Tibial nerve (tissue), 4 donors: ENCODE results near the gene COL27A1. TPM values are rescaled to one million over a fixed set of nuclear protein-coding genes. Genes with fewer than 3 reads are reported as not detected.

ENCODE experiments used
- DNase-seq, 2 donors: peaks; one replicate each; pipeline ENCODE4 v3.0.0-alpha.2; 2019; ENCODE audit warnings: low spot score in 2 of 2
- H3K27ac ChIP-seq, 4 donors: fragments of 200-600 bp; sonication (generic) in 3 of 4; one replicate each; pipeline ENCODE4 v1.5.1; 2017 to 2019; ENCODE audit warnings: mild to moderate bottlenecking in 1 of 4
- H3K27me3 ChIP-seq, 2 donors: fragments of 200-600 bp; sonication (generic) in 1 of 2; one replicate each; pipeline versions ENCODE4 v1.5.1 to v1.6.0; 2017 to 2019
- H3K36me3 ChIP-seq, 3 donors: fragments of 200-600 bp; sonication (generic); one replicate each; pipeline ENCODE4 v1.5.1; 2018 to 2019
- H3K4me1 ChIP-seq, 4 donors: fragments of 200-600 bp; sonication (generic) in 3 of 4; one replicate each; pipeline ENCODE4 v1.5.1; 2017 to 2019
- H3K4me3 ChIP-seq, 4 donors: fragments of 200-600 bp; sonication (generic) in 3 of 4; one replicate each; pipeline ENCODE4 v1.5.1; 2017 to 2019; ENCODE audit warnings: mild to moderate bottlenecking in 1 of 4, moderate library complexity in 1 of 4
- H3K9me3 ChIP-seq, 4 donors: fragments of 200-600 bp; sonication (generic) in 3 of 4; one replicate each; pipeline ENCODE4 v1.5.1; 2017 to 2019
- EP300 ChIP-seq, 2 donors: sonication (generic); formaldehyde crosslinking; IDR thresholded peaks; one replicate each; pipeline ENCODE4 v1.6.1; 2017; ENCODE audit warnings: antibody characterized with exemption in 2 of 2, mild to moderate bottlenecking in 1 of 2
- POLR2A ChIP-seq, 2 donors: fragments of 450-650 bp; IDR thresholded peaks; one replicate each; pipeline ENCODE4 v1.6.1; 2017; ENCODE audit warnings: antibody characterized with exemption in 2 of 2, mild to moderate bottlenecking in 2 of 2, moderate library complexity in 2 of 2
- WGBS, 2 donors: methylation state at CpG; one replicate each; pipeline ENCODE4 v1.1.5; 2018; 5-methylcytosine and 5-hydroxymethylcytosine counted together
- total RNA-seq, 4 donors: library from RNA; depleted of rRNA; stranded (reverse); fragments of >200 nt; gene quantifications; one replicate each; pipeline ENCODE4 v1.1.0, GENCODE V29; 2016
- TF ChIP-seq, protein P1 (sequence below), 5 experiments: fragments of 200-600 bp in 3 of 5; fragments of 450-650 bp in 2 of 5; sonication (generic) in 3 of 5; IDR thresholded peaks; one replicate each; pipeline ENCODE4 v1.5.1; 2016 to 2019; ENCODE audit warnings: antibody characterized with exemption in 5 of 5, mild to moderate bottlenecking in 3 of 5, moderate library complexity in 2 of 5

Gene COL27A1
- total RNA-seq, 4 donors from 2014 or later = 14.9 to 55.8 (median 27.7) TPM

DNA sequence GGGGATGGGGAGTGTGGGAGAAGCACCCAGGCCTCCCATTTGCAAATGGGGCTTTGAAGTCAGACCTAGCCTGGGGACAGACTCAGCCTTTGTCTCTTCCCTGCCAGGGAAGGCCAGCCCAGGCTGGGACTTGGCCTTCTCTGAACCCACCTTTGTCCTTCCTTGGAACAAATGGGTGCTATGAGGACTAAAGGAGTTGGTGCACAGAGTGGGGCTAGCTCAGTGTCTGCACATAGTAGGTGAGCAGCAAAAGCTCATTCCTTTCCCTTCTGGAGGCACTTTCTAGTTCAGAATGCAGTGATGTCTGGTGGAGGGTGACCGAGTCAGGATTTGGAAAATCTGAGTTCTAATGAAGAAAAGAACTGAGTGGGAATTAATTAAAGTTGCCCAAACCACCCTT is 37.2 kb downstream of the COL27A1 start:
- H3K27ac ChIP-seq = no peak overlapping the region
- H3K36me3 ChIP-seq = peaks cover 0 to 36% (median 0%) of the 10 kb centered on the region in 3 donors
- H3K4me1 ChIP-seq = no peaks in the 10 kb centered on the region
- TF ChIP-seq EP300 (IDR thresholded peaks at IDR 0.05) (no peak), POLR2A (IDR thresholded peaks at IDR 0.05) (no peak)
- TF ChIP-seq, protein P1, sequence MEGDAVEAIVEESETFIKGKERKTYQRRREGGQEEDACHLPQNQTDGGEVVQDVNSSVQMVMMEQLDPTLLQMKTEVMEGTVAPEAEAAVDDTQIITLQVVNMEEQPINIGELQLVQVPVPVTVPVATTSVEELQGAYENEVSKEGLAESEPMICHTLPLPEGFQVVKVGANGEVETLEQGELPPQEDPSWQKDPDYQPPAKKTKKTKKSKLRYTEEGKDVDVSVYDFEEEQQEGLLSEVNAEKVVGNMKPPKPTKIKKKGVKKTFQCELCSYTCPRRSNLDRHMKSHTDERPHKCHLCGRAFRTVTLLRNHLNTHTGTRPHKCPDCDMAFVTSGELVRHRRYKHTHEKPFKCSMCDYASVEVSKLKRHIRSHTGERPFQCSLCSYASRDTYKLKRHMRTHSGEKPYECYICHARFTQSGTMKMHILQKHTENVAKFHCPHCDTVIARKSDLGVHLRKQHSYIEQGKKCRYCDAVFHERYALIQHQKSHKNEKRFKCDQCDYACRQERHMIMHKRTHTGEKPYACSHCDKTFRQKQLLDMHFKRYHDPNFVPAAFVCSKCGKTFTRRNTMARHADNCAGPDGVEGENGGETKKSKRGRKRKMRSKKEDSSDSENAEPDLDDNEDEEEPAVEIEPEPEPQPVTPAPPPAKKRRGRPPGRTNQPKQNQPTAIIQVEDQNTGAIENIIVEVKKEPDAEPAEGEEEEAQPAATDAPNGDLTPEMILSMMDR (IDR thresholded peaks at IDR 0.05) = no peak
- no peak overlapping the region for H3K4me3 ChIP-seq
- WGBS, 2 donors = 90 to 100% methylated on average over 1 of the region's 1 CpG
- peaks cover 0 to 7% (median 2%) of the 10 kb centered on the region in 4 donors for H3K9me3 ChIP-seq
- H3K27me3 ChIP-seq = no peaks in the 10 kb centered on the region
- no peak for DNase-seq

DNA sequence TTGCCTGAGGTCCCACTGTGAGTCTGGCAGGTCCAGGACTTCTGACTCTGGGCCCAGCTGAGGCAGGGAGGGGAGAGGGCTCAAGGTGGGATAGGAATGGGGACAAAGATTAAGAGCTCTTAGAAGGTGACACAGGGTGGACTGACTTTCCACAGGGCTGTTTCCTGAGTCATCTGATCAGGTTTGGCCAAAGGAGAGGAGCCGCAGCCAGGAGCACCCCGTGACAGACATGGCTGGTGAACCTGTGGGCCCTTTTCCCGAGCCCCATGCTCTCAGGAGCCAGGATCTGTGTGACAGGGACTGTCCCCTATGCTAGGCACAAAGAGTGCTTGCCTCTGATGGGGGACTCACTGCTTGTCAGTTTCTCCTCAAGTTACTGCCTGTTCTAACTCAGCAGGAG is 37.8 kb downstream of the COL27A1 start:
- TF ChIP-seq POLR2A (IDR thresholded peaks at IDR 0.05) = no peak
- TF ChIP-seq EP300 (IDR thresholded peaks at IDR 0.05) = no peak
- TF ChIP-seq, protein P1 (IDR thresholded peaks at IDR 0.05) = no peak

DNA sequence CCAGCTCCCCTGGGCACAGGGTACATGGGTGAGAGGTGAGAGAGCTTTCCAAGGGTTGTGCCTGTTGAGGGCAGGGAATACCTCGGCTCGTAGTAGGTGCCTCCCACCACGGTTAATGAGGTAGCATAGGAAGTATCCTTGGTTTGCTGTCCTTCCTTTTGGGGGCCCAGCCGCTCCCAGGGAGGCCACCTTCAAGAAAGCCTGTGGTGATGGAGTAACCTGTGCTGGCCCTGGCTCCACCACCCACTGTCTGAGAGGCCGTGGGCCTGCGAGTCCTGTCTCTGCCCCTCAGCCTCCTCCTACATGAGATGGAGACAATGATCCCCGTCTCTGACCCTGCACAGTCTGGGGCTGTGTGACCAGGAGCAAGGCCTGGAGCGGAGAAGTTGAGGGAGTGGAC is 40.8 kb downstream of the COL27A1 start:
- no peak for DNase-seq
- Histone ChIP-seq H3K27ac (no peak overlapping the region), H3K27me3 (no peaks in the 10 kb centered on the region), H3K4me3 (no peak overlapping the region), H3K36me3 (peaks cover 0 to 52% (median 0%) of the 10 kb centered on the region in 3 donors), H3K4me1 (no peaks in the 10 kb centered on the region), H3K9me3 (no peaks in the 10 kb centered on the region)
- TF ChIP-seq, protein P1 (IDR thresholded peaks at IDR 0.05) = no peak
- TF ChIP-seq POLR2A (IDR thresholded peaks at IDR 0.05) (no peak), EP300 (IDR thresholded peaks at IDR 0.05) (no peak)
- 90 to 94% methylated on average over 5 to 7 of the region's 8 CpGs for WGBS, 2 donors

More for the DNA sequence above, 37.8 kb downstream of the COL27A1 start:
- H3K27me3 ChIP-seq = no peaks in the 10 kb centered on the region
- peaks cover 0 to 41% (median 0%) of the 10 kb centered on the region in 3 donors for H3K36me3 ChIP-seq
- WGBS, 2 donors = 100% methylated on average over 2 to 3 of the region's 3 CpGs
- peaks cover 0 to 7% (median 2%) of the 10 kb centered on the region in 4 donors for H3K9me3 ChIP-seq
- H3K4me1 ChIP-seq = no peaks in the 10 kb centered on the region
- DNase-seq = no peak
- no peak overlapping the region for H3K4me3 ChIP-seq
- no peak overlapping the region for H3K27ac ChIP-seq

DNA sequence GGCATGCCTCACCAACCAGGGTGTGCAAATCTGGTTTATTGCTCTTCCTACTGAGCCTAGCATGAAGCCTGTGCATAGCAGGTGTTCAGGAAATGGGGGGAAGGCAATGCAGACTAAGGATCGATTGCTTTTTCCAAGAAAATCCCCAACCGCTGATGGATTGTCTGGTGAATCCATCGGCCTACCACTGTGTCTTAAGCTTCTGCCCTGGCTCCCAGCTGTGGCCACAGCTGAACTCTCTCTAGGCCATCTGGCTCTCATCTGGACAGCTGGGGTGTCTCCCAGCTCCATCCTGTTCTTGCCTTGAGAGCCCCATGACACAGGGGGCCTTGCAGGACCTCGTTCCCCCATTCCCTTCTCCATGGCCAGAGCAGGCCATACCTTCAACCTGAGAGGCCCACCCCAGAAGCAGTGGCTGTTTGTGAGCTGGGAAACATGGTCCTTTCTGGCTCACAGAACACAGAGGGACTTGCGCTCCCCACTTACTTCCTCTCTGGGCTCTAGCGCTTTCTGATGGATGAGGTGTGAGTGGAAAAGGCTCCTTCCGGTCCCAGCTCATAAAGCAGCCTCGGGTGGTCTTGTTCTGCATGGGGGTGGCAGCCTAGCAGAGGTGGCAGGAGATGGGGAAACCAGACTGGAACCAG is 41.8 kb downstream of the COL27A1 start:
- H3K36me3 ChIP-seq = peaks cover 0 to 59% (median 0%) of the 10 kb centered on the region in 3 donors
- no peak overlapping the region for H3K27ac ChIP-seq
- TF ChIP-seq POLR2A (IDR thresholded peaks at IDR 0.05) (no peak), EP300 (IDR thresholded peaks at IDR 0.05) (no peak)
- TF ChIP-seq, protein P1 (IDR thresholded peaks at IDR 0.05) = no peak
- WGBS, 2 donors = 81 to 85% methylated on average over 8 of the region's 8 CpGs
- no peak overlapping the region for H3K4me3 ChIP-seq
- no peak for DNase-seq
- H3K9me3 ChIP-seq = no peaks in the 10 kb centered on the region
- H3K4me1 ChIP-seq = no peaks in the 10 kb centered on the region
- H3K27me3 ChIP-seq = no peaks in the 10 kb centered on the region

DNA sequence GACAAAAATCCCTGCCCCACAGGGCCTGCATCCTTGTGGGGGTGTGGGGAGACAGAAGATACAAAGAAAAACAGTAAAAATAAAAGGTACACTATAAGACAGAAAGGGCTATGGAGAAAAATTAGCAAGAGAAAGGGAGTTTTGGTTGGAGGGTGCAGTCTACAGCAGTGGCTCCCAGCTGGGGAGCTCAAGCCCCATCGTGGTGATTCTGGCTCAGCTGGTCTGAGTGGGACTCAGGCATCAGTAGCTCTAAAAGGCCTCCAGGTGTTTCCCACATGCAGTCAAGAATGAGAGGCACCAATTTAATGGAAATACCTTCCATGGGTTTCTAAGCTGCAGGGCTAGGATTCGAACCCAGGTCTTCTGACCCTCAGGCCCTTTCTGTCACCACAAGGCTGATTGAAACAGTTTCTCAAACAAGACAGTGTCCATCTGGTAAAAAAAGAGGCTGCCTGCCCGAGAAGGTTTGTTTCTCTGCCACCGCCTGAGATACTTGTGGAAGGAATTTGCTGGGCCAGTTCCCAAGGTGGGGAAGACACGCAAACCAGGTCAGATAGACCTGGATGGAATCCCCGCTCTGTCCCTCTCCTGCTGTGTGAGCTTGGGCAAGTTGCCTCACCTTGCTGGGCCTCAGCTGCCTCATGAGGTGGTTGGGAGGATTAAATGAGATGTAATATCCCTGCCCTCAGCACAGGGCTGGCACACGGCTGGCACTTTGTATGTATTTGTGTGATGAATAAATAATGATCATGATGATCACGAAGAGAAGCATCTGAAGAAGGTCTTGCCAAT is 43.1 kb downstream of the COL27A1 start:
- Histone ChIP-seq H3K27me3 (no peaks in the 10 kb centered on the region), H3K27ac (no peak overlapping the region), H3K36me3 (peaks cover 0 to 65% (median 0%) of the 10 kb centered on the region in 3 donors), H3K9me3 (no peaks in the 10 kb centered on the region), H3K4me3 (no peak overlapping the region), H3K4me1 (peaks cover 0 to 5% (median 0%) of the 10 kb centered on the region in 4 donors)
- TF ChIP-seq EP300 (IDR thresholded peaks at IDR 0.05) (no peak), POLR2A (IDR thresholded peaks at IDR 0.05) (no peak)
- TF ChIP-seq, protein P1 (IDR thresholded peaks at IDR 0.05) = no peak
- DNase-seq = no peak
- 83 to 84% methylated on average over 8 of the region's 8 CpGs for WGBS, 2 donors
